Fibroblast of the aortic adventitia (primary cell): Measurements from ENCODE around the gene GPR78. TPM values are rescaled to one million over a fixed set of nuclear protein-coding genes. Genes with fewer than 3 reads are reported as not detected.

Source experiments
- DNase-seq: peaks from one replicate; pipeline ENCODE4 v3.0.0-alpha.2; 2010; ENCODE audit warnings: low read depth
- H3K4me3 ChIP-seq: 2 replicates; pipeline ENCODE4 v1.5.1; 2011; ENCODE audit warnings: low read depth, mild to moderate bottlenecking, control low read depth, low read length, moderate library complexity
- CTCF ChIP-seq: IDR thresholded peaks from 2 replicates; pipeline ENCODE4 v1.5.1; 2011; ENCODE audit warnings: mild to moderate bottlenecking, low read length, control low read depth, inconsistent platforms; ENCODE audit not compliant: insufficient read depth
- total RNA-seq: library from RNA; depleted of rRNA; stranded (reverse); fragments of >200 nt; gene quantifications from 2 replicates; pipeline ENCODE4 v1.2.3, GENCODE V29; 2012; ENCODE audit warnings: low replicate concordance

Gene GPR78
- 0.36 and 2.0 TPM in 2 replicates for total RNA-seq

GRCh38 chr4:8580321-8581093 is at the start of gene GPR78:
GPR78 (plus strand) TSS chr4:8580392; CDS start chr4:8580983, 591 bp downstream.
- peak; percentile 39 for DNase-seq
- no peak for TF ChIP-seq CTCF

GRCh38 chr4:8532245-8532781 is 47.9 kb upstream of the GPR78 start:
- DNase-seq, result no peak
- no peak overlapping the region for H3K4me3 ChIP-seq
- no peak for TF ChIP-seq CTCF

More at GRCh38 chr4:8580321-8581093, at the start of gene GPR78:
- H3K4me3 ChIP-seq, result no peak within 1 kb of the TSS

GRCh38 chr4:8533274-8533865 is 46.8 kb upstream of the GPR78 start:
- H3K4me3 ChIP-seq, result no peak overlapping the region
- no peak for DNase-seq
- no peak for TF ChIP-seq CTCF

GRCh38 chr4:8534129-8534528 is 46.1 kb upstream of the GPR78 start:
- peak overlapping the region; percentile 13 for H3K4me3 ChIP-seq
- no peak for TF ChIP-seq CTCF
- peak; percentile 78 for DNase-seq

- no peak for TF ChIP-seq CTCF
- DNase-seq, result no peak
- no peak overlapping the region for H3K4me3 ChIP-seq
These were observed 45.6 kb upstream of the GPR78 start for GRCh38 chr4:8534611-8535010.

- no peak for TF ChIP-seq CTCF
- no peak overlapping the region for H3K4me3 ChIP-seq
- no peak for DNase-seq
These were observed 43.7 kb upstream of the GPR78 start for GRCh38 chr4:8536467-8536866.
